ENCODE data around the gene JPT2. TPM values are rescaled to one million over a fixed set of nuclear protein-coding genes. Genes with fewer than 3 reads are reported as not detected.
"Not testable (repeated sequence)": the region's sequence is repeated elsewhere in the genome, so short reads cannot be mapped to it uniquely, and the experiment has no call there.

The JPT2 gene
- total RNA-seq, 1 experiment from 2014 or later: 200 TPM

DNA sequence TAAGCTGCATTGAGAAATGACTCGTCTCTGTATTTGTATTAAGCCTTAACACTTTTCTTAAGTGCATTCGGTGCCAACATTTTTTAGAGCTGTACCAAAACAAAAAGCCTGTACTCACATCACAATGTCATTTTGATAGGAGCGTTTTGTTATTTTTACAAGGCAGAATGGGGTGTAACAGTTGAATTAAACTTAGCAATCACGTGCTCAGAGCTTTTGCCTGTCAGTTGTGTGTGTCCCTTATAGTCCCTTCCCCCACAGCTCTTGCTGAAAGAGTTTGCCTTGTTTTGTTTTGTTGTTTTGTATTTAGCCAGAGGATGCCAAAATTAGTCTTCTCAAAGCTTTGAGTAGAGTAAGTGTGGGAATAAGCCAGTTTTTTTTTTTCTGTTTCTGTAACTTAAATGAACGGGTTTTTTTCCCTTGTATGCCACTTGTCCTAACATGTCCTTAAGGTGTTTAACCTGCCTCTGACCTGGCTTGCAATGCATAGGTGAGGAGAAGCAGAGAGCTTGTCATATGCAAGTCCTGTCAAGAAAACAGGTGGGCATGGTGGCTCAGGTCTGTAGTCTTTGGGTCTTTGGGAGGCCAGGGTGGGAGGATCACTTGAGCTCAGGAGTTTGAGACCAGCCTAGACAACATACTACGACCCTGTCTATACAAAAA is 23.3 kb downstream of the JPT2 start:
- Histone ChIP-seq H3K27me3 (replicated peaks; ENCODE audit: insufficient read depth, low read depth, low read length, poor library complexity) (no peaks in the 10 kb centered on the region), H3K36me3 (ENCODE audit: insufficient read depth, low read length, poor library complexity, severe bottlenecking) (peaks cover 63% of the 10 kb centered on the region)
- no TSS peak for BruUV-seq (replicated peaks)

GRCh38 chr16:1705324-1705687 is 27.2 kb downstream of the JPT2 start:
- POLR2A ChIA-PET (ENCODE audit: low non-redundant PET): interaction anchor here (0.5 to 0.6 kb wide), 2 partner anchors 13 to 397 kb away, joined by 3 to 4 read pairs; no protein-coding TSS in a partner anchor
- H3K27me3 ChIP-seq (replicated peaks; ENCODE audit: insufficient read depth, low read depth, low read length, poor library complexity); intact Hi-C loops (cut with micrococcal nuclease; ENCODE audit: unreplicated experiment); H3K9me3 ChIP-seq (ENCODE audit: low read depth, low read length, poor library complexity, severe bottlenecking): not testable (repeated sequence)
- CTCF ChIA-PET: interaction anchor here (0.5 to 3.7 kb wide), 11 partner anchors 8 to 948 kb away, joined by 3 to 17 read pairs (median 4); partner anchors contain the start of genes EME2, IFT140, JPT2 and MRPS34
- Histone ChIP-seq H3K27ac (ENCODE audit: low read depth, low read length, poor library complexity, severe bottlenecking) (peak overlapping the region; percentile 89), H3K4me3 (ENCODE audit: low read depth, low read length, poor library complexity, severe bottlenecking) (peak overlapping the region; percentile 94), H3K4me1 (ENCODE audit: insufficient read depth, low read length, poor library complexity, severe bottlenecking) (peaks cover 12% of the 10 kb centered on the region), H3K36me3 (ENCODE audit: insufficient read depth, low read length, poor library complexity, severe bottlenecking) (peaks cover 24% of the 10 kb centered on the region)
- TSS peak; percentile 77 for BruUV-seq (replicated peaks)
- peak; percentile 28 for DNase-seq (ENCODE audit: low spot score)

More for the DNA sequence above, 23.3 kb downstream of the JPT2 start:
- Histone ChIP-seq H3K27ac (ENCODE audit: low read depth, low read length, poor library complexity, severe bottlenecking) (no peak overlapping the region), H3K4me3 (ENCODE audit: low read depth, low read length, poor library complexity, severe bottlenecking) (no peak overlapping the region), H3K9me3 (ENCODE audit: low read depth, low read length, poor library complexity, severe bottlenecking) (no peaks in the 10 kb centered on the region), H3K4me1 (ENCODE audit: insufficient read depth, low read length, poor library complexity, severe bottlenecking) (peaks cover 4% of the 10 kb centered on the region)
- no peak for DNase-seq (ENCODE audit: low spot score)
- POLR2A ChIA-PET (ENCODE audit: low non-redundant PET): interaction anchor here (0.6 kb wide), 1 partner anchor 82 kb away, joined by 14 read pairs; the partner anchor contains the start of gene NUBP2
- intact Hi-C loops (cut with micrococcal nuclease; ENCODE audit: unreplicated experiment): no loop called here
- TF ChIP-seq, protein P1, sequence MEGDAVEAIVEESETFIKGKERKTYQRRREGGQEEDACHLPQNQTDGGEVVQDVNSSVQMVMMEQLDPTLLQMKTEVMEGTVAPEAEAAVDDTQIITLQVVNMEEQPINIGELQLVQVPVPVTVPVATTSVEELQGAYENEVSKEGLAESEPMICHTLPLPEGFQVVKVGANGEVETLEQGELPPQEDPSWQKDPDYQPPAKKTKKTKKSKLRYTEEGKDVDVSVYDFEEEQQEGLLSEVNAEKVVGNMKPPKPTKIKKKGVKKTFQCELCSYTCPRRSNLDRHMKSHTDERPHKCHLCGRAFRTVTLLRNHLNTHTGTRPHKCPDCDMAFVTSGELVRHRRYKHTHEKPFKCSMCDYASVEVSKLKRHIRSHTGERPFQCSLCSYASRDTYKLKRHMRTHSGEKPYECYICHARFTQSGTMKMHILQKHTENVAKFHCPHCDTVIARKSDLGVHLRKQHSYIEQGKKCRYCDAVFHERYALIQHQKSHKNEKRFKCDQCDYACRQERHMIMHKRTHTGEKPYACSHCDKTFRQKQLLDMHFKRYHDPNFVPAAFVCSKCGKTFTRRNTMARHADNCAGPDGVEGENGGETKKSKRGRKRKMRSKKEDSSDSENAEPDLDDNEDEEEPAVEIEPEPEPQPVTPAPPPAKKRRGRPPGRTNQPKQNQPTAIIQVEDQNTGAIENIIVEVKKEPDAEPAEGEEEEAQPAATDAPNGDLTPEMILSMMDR (conservative IDR thresholded peaks at IDR 0.05; ENCODE audit: low read depth, low read length): no peak
- TF ChIP-seq EZH2 (IDR thresholded peaks at IDR 0.05; ENCODE audit: borderline replicate concordance, low read depth, low read length, poor library complexity, severe bottlenecking): no peak
- CTCF ChIA-PET: no interaction called here

GRCh38 chr16:1705688-1706385 is 27.8 kb downstream of the JPT2 start, which contains the start of gene MAPK8IP3:
MAPK8IP3 (plus strand) TSS chr16:1706195; CDS start chr16:1706340, 145 bp downstream.
- POLR2A ChIA-PET (ENCODE audit: low non-redundant PET): interaction anchor here (0.5 kb wide), 1 partner anchor 12 kb away, joined by 4 read pairs; no protein-coding TSS in a partner anchor
- Histone ChIP-seq H3K4me1 (ENCODE audit: insufficient read depth, low read length, poor library complexity, severe bottlenecking) (peaks cover 12% of the 10 kb centered on the region), H3K36me3 (ENCODE audit: insufficient read depth, low read length, poor library complexity, severe bottlenecking) (peaks cover 19% of the 10 kb centered on the region), H3K4me3 (ENCODE audit: low read depth, low read length, poor library complexity, severe bottlenecking) (peak within 1 kb of the TSS; percentile 94), H3K27me3 (replicated peaks; ENCODE audit: insufficient read depth, low read depth, low read length, poor library complexity) (no peaks in the 10 kb centered on the region), H3K9me3 (ENCODE audit: low read depth, low read length, poor library complexity, severe bottlenecking) (no peaks in the 10 kb centered on the region), H3K27ac (ENCODE audit: low read depth, low read length, poor library complexity, severe bottlenecking) (peak within 1 kb of the TSS; percentile 89)
- CTCF ChIA-PET: interaction anchor here (0.5 to 3.7 kb wide), 10 partner anchors 8 to 240 kb away, joined by 3 to 17 read pairs (median 5); partner anchors contain the start of genes EME2, IFT140, JPT2 and MRPS34
- TF ChIP-seq EZH2 (IDR thresholded peaks at IDR 0.05; ENCODE audit: borderline replicate concordance, low read depth, low read length, poor library complexity, severe bottlenecking): no peak
- TF ChIP-seq, protein P1 (conservative IDR thresholded peaks at IDR 0.05; ENCODE audit: low read depth, low read length): peak; percentile 63
- BruUV-seq (replicated peaks): no TSS peak
- intact Hi-C loops (cut with micrococcal nuclease; ENCODE audit: unreplicated experiment): no loop called here
- DNase-seq (ENCODE audit: low spot score): peak; percentile 93

All from A673 (cell line).